Astrocyte of the spinal cord (primary cell): ENCODE measurements around the gene COIL.
A peak's percentile ranks its signal among the peaks of the same experiment; 100 is the strongest.

Experiments
- DNase-seq: peaks from one replicate; pipeline ENCODE4 v3.0.0; 2011; ENCODE audit warnings: low read depth, low spot score
- H3K4me3 ChIP-seq: 2 replicates; pipeline ENCODE4 v1.5.1; 2011; ENCODE audit warnings: low read depth, mild to moderate bottlenecking, low read length, moderate library complexity
- CTCF ChIP-seq: IDR thresholded peaks from 2 replicates; pipeline ENCODE4 v1.5.1; 2012; ENCODE audit warnings: low read depth, mild to moderate bottlenecking, low read length, inconsistent platforms
- in situ Hi-C: cut with HindIII; loops from 2 replicates; pipeline ENCODE4 v1.10.0; 2017; ENCODE audit warnings: low sequenced_read_pairs

COIL gene

GRCh38 chr17:56917559-56918296, 43.1 kb downstream of the COIL start:
- in situ Hi-C loops = no loop called here
- no peak overlapping the region for H3K4me3 ChIP-seq
- TF ChIP-seq CTCF = no peak
- no peak for DNase-seq

GRCh38 chr17:56914581-56915273, 46.1 kb downstream of the COIL start:
- no peak for DNase-seq
- H3K4me3 ChIP-seq = peak overlapping the region; percentile 80
- no peak for TF ChIP-seq CTCF
- in situ Hi-C loops = no loop called here

GRCh38 chr17:56913867-56914580, 46.8 kb downstream of the COIL start, which contains the start of gene TRIM25:
TSS of gene TRIM25 (minus strand) at chr17:56914049. CDS start at chr17:56913988, 61 bp downstream.
- DNase-seq = peak; percentile 93
- in situ Hi-C loops = no loop called here
- peak within 1 kb of the TSS; percentile 80 for H3K4me3 ChIP-seq
- TF ChIP-seq CTCF = no peak

- no peak for TF ChIP-seq CTCF
- in situ Hi-C loops = no loop called here
- peak overlapping the region; percentile 80 for H3K4me3 ChIP-seq
- DNase-seq = no peak
Measured at GRCh38 chr17:56913353-56913866, 47.4 kb downstream of the COIL start.

GRCh38 chr17:56913000-56913311, 47.9 kb downstream of the COIL start:
- no peak for TF ChIP-seq CTCF
- H3K4me3 ChIP-seq = peak overlapping the region; percentile 80
- in situ Hi-C loops = no loop called here
- DNase-seq = no peak

- no peak for DNase-seq
- no peak for TF ChIP-seq CTCF
- in situ Hi-C loops = no loop called here
- peak overlapping the region; percentile 80 for H3K4me3 ChIP-seq
Measured at GRCh38 chr17:56912105-56912999, 48.5 kb downstream of the COIL start.
